GOT3 (cell line): Measurements from ENCODE around the gene NAGLU.

ENCODE experiments used
- DNase-seq: peaks from one replicate; lab custom pipeline; 2025; ENCODE audit warnings: mixed read lengths; lab: John Stamatoyannopoulos, UW

The NAGLU gene

GRCh38 chr17:42536048-42536371 lies at the start of gene NAGLU:
Gene NAGLU (plus strand): TSS chr17:42536241. CDS start chr17:42536273, 32 bp downstream.
- DNase-seq, result peak; percentile 45

- DNase-seq, result no peak
Measured at GRCh38 chr17:42488032-42488431, 48.0 kb upstream of the NAGLU start.

DNA sequence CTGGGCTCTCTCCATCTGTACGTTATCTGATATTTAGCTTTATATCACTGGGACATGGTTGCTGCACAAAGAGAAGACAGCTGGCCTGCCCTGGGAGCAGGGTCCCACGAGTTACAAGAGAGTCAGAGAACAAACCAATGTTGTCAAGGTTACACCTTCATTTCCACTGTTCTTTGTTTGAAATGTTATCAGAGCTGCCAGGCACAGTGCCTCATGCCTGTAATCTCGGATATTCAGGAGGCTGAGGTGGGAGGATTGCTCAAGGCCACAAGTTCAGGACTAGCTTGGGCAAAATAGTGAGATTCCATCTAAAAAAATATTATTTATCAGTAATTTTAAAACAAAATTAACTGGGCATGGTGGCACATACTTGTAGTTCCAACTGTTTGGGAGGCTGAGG lies 42.7 kb upstream of the NAGLU start:
- no peak for DNase-seq

GRCh38 chr17:42494673-42495072 lies 41.4 kb upstream of the NAGLU start:
- DNase-seq, result no peak

DNA sequence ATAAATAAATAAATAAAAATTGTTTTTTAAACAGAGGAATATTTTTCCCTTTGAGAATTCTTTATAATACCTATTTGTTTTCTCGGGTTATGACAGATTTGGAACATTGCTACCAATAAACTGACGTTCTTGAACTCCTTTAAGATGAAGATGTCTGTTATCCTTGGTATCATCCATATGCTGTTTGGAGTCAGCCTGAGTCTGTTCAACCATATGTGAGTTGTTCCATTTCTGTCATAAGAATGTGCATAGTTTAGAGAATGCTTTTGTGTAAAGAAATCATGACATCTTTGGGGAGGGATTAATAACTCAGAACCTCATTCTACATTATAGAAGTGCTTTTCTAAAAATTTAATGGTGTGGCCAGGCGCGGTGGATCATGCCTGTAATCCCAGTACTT lies 37.2 kb upstream of the NAGLU start:
- no peak for DNase-seq

DNA sequence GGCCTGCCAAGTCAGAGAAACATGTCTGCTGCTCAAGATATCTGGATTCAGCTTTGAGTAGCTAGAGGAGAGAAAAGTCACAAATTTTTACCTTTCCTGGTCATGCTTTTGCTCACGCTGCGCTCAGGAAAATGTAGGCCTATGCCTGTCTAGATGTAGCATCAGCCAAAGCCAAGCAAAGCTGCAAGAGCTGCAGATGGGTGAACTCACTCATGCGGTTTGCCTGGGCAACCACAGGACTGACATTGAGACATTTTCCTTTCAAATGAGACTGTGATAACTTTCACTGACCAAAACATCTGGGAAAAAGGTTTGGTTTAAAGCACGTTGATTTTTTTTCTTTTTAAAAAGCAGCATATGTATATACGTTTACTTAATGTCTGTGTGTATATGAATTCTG lies 34.0 kb upstream of the NAGLU start:
- no peak for DNase-seq

- DNase-seq, result no peak
Measured at GRCh38 chr17:42502926-42503325, 33.1 kb upstream of the NAGLU start.

- DNase-seq, result no peak
Measured at GRCh38 chr17:42507671-42508070, 28.4 kb upstream of the NAGLU start.

- no peak for DNase-seq
Measured at GRCh38 chr17:42508426-42509165, 27.4 kb upstream of the NAGLU start.

DNA sequence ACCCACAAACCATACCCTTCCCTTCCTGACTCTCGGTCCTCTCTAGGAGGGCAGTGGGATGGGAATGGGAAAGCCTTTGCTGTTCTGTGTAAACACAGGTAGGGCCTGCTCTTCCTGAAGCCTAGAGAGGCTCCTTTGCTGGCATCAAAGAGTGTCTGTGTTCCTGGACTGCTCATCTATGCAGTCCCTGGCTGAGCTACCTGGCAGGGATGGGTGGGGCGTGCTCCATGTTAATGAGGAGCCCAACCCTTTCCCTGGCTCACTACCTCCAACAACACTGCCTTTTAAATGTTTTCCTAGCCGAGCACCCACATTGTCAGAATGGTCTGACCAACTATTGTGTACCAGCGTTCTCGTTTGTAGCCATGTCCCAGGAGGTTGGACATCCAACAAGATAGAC lies 26.6 kb upstream of the NAGLU start:
- DNase-seq, result no peak

GRCh38 chr17:42509841-42510240 lies 26.2 kb upstream of the NAGLU start:
- no peak for DNase-seq

DNA sequence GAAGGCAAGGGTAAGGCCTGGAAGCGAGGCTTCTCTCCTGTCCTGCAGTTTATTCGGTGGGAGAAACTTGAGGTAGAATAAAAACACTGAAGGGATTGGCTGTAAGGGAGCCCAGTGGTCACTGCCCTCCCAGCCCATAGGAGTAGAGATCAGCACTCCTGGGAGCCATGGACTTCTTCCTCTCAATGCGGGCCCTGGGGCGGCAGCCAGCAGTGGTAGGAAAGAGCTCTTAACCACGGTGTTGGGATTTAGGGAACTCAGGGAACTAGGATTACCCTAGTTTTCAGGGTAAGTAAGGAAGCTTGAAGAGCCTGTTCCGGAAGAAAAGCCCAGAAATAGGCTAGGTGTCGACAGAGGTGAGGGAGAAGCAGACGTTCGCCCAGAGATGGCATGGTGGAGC lies 23.8 kb upstream of the NAGLU start:
- no peak for DNase-seq

DNA sequence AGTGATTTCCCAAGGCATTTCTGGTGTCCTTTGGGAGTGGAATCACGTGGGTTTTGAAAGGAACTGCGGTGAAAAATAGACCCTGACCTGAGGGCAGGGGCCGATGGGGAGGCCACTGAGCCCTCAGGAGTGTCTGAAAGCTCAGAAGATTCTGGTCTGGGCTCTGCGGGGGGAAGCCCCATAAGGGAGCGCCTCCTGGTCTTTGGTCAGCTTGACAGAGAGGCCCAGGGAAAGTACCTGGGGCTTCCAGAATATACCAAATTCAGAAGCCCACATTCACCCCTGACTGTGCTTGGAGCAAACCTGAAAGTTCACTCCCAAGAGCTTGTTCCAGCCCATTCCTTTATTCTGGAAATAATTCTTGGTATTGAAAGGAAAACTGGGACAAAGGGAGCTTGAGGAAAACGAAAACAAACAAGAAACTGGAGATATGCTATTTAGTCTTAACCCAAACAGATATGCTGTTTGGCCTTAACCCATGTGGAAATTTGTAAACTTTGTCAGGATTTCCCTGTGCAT lies 23.2 kb upstream of the NAGLU start:
- DNase-seq, result no peak

DNA sequence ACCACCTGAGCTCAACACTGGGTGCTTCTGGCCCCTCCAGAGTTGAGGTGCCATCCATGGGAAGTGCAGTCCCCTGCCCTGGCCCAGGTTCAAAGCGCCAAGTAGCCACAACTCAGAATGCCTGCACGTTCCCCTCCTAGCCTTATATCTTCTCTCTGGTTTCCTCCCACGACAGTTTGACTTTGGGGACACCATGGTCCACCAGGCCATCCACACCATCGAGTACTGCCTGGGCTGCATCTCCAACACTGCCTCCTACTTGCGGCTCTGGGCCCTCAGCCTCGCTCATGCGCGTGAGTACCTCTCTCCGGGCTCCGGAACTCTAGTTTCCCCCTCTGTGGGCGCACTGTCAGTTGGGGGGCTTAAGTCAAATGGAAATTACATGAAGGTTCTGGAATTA lies 22.4 kb upstream of the NAGLU start:
- DNase-seq, result no peak

DNA sequence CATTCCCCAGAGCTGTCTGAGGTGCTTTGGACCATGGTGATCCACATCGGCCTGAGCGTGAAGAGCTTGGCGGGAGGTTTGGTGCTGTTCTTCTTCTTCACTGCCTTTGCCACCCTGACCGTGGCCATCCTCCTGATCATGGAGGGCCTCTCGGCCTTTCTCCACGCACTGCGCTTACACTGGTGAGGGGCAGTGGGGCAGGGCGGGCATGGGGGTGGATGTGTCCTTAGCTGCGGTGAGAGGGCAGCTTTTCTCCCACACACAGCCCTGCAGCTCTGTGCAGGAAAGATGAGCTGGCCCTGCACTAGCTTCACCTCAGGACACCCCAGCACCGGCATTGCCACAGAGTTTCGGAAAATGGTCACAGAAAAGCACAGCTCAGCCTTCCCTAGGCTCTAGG lies 21.8 kb upstream of the NAGLU start:
- DNase-seq, result no peak

DNA sequence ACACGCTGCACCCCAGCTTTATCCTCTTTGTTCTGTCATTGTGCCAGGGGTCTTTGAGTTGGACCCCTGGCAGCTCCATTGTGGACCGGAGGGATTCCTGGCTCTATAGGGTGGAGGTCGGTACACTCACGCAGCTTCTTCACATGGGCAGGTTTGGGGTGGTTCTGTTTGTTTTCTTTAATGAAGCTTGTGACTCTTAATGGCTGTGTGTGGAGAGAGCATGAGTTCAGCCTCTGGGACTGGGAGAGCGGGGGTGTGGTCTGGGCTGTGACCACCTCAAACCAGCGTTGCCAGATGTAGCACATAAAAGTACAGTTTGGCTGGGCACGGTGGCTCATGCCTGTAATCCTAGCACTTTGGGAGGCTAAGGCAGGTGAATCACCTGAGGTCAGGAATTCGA lies 21.2 kb upstream of the NAGLU start:
- no peak for DNase-seq

DNA sequence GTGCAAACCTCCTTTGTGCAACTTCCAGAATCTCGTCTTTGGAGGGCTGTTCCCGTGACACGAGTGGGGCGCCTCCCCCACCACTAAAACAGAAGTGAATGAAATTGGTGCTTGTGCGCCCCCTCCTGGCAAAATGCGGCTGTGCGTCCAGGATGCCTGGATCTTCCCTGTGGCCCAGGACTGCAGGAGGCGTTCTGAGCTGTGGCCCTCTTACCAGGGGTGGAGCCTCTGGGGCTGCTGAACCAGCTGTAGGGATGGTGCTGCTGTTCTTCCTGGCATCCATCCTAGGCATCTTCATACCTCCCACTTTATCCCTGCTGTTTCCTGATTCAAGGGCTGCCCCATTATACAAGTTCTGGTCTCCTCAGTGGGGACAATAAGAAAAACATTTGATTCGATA lies 18.5 kb upstream of the NAGLU start:
- DNase-seq, result peak; percentile 66

DNA sequence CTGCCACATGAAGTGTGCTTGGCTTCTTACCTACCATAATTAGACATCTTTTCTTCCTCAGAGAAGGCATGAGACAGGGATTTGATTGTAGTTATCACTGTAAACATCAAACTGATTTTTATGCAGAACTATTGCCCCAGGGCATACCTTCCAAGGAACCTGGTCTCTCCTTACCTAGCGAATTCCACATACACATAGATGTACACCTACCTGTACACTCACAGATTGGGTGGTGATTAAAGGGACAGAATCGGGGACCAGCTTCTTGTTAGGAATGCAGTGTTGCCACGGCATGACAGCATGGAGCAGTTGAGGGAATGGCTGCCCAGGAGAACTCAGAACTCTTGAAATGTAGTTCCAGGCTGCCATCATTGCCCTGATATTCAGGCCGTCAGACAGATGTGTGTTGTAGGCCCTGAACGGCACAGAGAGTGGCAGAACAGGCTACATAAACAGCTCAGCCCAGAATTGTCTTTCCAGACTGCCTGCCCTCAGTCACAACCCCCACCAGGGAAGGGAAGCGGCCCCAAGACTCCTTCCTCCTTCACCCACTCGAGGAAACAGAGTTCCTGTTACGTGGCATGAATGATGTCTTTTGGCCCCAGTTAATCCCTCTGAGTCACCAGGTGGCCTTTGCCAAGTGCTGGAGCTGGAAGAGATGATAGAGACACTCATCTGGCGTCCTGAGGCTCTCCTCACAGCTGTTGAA lies 17.8 kb upstream of the NAGLU start:
- DNase-seq, result peak; percentile 52

DNA sequence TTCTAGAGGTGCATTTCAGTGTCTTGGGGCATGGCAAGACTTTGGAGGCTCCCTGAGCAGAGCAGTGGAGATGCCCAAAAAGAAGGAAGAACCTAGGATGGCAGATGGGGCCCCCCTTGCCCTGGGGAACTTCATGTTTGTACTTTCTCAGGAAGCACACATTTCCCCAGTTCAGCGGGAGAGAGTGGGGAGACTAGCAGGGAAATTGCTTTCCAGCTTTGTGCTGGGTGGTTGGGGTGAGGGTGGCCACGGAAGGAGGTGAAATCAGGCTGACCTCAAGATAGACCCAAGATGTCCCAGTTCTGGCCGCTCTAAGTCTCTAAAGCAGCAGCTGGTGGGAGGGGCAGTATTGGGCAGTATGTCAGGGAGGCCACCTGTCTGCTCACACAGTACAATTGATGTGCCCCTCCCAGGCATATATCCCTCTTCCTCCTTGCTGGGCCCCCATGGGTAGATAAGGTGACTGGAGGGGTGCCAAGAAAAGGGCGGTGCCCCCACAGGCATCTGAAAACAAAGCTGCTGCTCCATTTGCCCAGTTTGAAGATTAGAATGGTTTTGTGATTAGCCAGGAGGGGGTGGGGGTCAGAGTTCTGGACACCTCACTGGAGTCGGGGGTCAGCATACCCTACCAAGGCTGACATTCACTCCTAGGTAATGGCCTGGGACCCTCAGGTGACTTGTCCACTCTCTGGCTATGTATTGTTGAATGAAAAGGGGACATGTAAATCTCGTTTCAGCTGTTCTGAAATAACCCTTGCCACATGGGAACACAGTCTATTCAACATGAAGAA lies 17.1 kb upstream of the NAGLU start:
- no peak for DNase-seq

DNA sequence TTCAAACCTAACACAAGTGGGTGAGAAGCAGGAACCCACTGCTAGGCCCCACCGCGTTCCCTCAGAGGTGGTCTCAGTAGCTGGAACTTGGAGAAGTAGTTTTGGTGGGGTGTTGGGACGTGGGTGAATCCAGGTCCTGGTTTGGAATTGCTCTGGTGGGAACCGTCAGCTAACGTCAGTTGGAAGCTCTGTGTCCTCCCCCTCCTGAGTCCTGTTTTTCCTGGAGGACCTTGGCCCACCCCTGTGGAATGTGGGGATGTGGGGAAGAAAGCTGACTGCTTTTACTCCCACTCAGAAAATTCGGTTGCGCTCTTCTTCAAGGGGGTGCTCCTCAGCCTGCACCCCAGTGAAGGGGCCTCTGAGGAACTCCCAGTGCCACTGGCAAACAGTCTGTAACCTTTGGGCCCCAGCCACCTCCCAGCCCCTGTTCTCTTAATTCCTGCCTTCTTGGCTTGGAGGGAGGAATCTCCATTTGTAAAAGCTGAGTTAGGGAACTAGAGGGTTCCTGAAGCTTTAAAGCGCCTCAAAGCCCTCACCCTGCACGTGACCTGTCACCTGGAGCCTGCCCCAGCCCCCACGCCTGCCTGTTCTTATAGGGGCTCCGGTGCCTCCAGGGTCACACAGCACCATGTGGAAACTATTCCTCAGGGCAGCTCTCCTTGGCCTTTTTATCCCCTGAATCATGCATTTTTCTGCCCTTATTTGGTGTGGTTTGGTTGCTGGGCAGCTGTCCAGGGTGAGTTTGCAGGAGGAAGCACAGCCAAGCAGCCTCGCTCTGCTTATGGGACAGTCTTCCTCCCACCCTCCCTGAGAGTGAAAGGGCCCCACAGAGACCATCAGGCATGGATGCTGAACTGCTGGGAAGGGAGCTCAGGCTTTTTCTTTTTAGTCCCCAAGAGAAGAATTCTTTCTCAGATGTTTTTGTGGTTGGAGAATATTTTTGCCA lies 16.2 kb upstream of the NAGLU start:
- peak; percentile 83 for DNase-seq

GRCh38 chr17:42520540-42520951 lies 15.5 kb upstream of the NAGLU start:
- no peak for DNase-seq

DNA sequence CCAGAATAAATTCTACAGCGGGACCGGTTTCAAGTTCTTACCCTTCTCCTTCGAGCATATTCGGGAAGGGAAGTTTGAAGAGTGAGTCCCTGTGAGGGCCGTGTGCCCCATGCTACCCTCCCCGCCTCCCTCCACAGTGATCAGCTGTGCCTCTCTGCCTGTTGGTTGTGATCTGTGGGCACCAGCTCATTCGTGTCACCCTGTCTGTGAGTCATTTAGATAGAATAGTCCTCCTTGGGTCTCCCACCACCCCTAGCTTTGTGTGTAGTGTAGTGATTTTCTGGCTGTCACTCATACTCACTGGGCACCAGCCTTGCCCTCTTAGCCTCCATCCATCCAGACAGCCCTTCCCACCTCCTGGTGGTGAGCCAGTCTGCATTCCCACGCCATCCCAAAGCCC lies 15.0 kb upstream of the NAGLU start:
- no peak for DNase-seq
